Body of pancreas (tissue), 4 donors: ENCODE results near the gene KIF15.

Experiments used
- POLR2A ChIP-seq, 3 donors: fragments of 450-650 bp; IDR thresholded peaks; one replicate each; pipeline ENCODE4 v1.6.1; 2016; ENCODE audit warnings: antibody characterized with exemption in 3 of 3, mild to moderate bottlenecking in 2 of 3
- TF ChIP-seq, protein P1 (sequence below), 7 experiments: fragments of 450-650 bp in 4 of 7; fragments of 200-600 bp in 3 of 7; sonication (generic) in 3 of 7; IDR thresholded peaks; one replicate each; pipeline ENCODE4 v1.5.1; 2016 to 2019; ENCODE audit warnings: antibody characterized with exemption in 7 of 7

DNA sequence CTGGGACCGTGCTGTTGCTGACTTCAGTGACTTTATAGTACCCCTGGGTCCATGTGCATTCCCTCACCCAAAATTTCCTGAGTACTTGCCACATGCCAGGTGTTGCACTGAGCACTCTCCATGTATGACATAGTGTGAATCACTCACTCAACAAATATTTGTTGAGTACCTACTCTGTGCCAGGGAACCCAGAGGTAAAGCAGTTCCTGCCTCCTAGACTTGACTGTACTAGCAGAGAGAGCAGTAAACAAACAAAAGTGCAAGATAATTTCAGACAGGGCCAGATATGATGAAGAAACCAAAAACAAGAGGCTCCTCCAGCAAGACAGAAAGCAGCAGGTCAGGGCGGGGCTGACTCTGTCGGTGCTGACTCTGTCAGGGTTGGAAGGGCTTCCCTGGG is 125.0 kb downstream of the KIF15 start:
- TF ChIP-seq, protein P1, sequence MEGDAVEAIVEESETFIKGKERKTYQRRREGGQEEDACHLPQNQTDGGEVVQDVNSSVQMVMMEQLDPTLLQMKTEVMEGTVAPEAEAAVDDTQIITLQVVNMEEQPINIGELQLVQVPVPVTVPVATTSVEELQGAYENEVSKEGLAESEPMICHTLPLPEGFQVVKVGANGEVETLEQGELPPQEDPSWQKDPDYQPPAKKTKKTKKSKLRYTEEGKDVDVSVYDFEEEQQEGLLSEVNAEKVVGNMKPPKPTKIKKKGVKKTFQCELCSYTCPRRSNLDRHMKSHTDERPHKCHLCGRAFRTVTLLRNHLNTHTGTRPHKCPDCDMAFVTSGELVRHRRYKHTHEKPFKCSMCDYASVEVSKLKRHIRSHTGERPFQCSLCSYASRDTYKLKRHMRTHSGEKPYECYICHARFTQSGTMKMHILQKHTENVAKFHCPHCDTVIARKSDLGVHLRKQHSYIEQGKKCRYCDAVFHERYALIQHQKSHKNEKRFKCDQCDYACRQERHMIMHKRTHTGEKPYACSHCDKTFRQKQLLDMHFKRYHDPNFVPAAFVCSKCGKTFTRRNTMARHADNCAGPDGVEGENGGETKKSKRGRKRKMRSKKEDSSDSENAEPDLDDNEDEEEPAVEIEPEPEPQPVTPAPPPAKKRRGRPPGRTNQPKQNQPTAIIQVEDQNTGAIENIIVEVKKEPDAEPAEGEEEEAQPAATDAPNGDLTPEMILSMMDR (IDR thresholded peaks at IDR 0.05): no peak
- no peak for TF ChIP-seq POLR2A (IDR thresholded peaks at IDR 0.05)
